ENCODE data around the gene FAM47E. TPM values are rescaled to one million over a fixed set of nuclear protein-coding genes. Genes with fewer than 3 reads are reported as not detected.

The FAM47E gene
- total and polyA plus RNA-seq, 2 of the 13 experiments (the other 11 are each of a cell fraction or from before 2014, with no cell fraction given): 0.33 to 0.66 TPM

DNA sequence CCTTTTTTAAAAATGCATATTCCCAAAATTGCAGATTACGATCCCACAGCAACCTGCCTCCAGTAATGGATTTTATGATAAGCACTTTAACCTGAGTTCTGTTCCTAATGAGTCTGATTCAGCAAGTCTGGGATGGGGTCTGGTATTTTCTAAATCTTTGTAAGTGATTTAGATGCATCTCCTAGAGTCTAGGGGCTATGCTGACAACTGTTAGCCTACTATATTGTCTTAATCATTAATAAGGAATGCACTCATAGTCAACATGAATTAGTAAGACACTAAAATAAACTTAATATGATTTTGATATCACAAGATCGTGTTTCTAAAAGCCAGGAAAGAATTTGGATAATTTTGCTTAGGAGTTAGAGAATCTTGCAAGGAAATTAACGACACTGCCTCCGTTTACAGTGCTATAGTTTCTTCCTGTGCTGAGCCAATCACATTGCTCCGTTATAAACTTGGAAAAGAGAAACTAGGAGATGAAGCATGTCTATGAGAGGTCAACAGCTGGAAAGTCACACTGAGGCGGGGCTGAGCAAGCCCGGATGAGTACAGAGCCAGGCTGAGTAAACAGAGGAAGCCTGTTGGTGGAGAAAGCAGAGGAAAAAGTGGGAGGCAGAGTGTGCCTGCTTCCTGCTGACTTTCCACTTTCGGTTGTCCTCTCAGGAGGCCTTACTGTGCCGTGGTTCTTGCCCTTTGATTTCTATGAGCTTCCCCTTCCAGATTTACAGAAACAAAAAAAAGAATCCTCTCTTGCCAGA, 43.3 kb upstream of the FAM47E start (continued):
- TF ChIP-seq ZSCAN25 (CRISPR knock-in tag; IDR thresholded peaks at IDR 0.05) (no peak), PHF8 (CRISPR knock-in tag; IDR thresholded peaks at IDR 0.05) (no peak), MBD4 (IDR thresholded peaks at IDR 0.05; ENCODE audit: borderline replicate concordance, low read length) (no peak), KDM4B (CRISPR knock-in tag; IDR thresholded peaks at IDR 0.05) (no peak), ZBTB3 (CRISPR knock-in tag; IDR thresholded peaks at IDR 0.05; ENCODE audit: borderline replicate concordance, low read depth) (no peak), ZNF616 (CRISPR knock-in tag; IDR thresholded peaks at IDR 0.05; ENCODE audit: low read depth) (no peak), ZNF557 (CRISPR knock-in tag; IDR thresholded peaks at IDR 0.05) (no peak), XRCC5 (optimal IDR thresholded peaks at IDR 0.05; ENCODE audit: low read length) (peak; percentile 58), KLF13 (CRISPR knock-in tag; IDR thresholded peaks at IDR 0.05) (no peak), MTA1 (CRISPR knock-in tag; IDR thresholded peaks at IDR 0.05; ENCODE audit: borderline replicate concordance) (no peak), ZBTB42 (CRISPR knock-in tag; IDR thresholded peaks at IDR 0.05) (0 out of 2 replicates have a peak, but pooled peaks have one; percentile 61), RARA (CRISPR knock-in tag; IDR thresholded peaks at IDR 0.05) (peak; percentile 70), ZBED4 (CRISPR knock-in tag; IDR thresholded peaks at IDR 0.05; ENCODE audit: borderline replicate concordance) (no peak), ZNF710 (CRISPR knock-in tag; IDR thresholded peaks at IDR 0.05; ENCODE audit: borderline replicate concordance) (peak; percentile 42; the same call in 1 of the 2 replicates), GLMP (CRISPR knock-in tag; IDR thresholded peaks at IDR 0.05; ENCODE audit: borderline replicate concordance) (no peak)
- TF ChIP-seq, protein P1, sequence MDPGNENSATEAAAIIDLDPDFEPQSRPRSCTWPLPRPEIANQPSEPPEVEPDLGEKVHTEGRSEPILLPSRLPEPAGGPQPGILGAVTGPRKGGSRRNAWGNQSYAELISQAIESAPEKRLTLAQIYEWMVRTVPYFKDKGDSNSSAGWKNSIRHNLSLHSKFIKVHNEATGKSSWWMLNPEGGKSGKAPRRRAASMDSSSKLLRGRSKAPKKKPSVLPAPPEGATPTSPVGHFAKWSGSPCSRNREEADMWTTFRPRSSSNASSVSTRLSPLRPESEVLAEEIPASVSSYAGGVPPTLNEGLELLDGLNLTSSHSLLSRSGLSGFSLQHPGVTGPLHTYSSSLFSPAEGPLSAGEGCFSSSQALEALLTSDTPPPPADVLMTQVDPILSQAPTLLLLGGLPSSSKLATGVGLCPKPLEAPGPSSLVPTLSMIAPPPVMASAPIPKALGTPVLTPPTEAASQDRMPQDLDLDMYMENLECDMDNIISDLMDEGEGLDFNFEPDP (CRISPR knock-in tag; conservative IDR thresholded peaks at IDR 0.05): no peak
- TF ChIP-seq, protein P2, sequence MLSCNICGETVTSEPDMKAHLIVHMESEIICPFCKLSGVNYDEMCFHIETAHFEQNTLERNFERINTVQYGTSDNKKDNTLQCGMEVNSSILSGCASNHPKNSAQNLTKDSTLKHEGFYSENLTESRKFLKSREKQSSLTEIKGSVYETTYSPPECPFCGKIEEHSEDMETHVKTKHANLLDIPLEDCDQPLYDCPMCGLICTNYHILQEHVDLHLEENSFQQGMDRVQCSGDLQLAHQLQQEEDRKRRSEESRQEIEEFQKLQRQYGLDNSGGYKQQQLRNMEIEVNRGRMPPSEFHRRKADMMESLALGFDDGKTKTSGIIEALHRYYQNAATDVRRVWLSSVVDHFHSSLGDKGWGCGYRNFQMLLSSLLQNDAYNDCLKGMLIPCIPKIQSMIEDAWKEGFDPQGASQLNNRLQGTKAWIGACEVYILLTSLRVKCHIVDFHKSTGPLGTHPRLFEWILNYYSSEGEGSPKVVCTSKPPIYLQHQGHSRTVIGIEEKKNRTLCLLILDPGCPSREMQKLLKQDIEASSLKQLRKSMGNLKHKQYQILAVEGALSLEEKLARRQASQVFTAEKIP (CRISPR knock-in tag; IDR thresholded peaks at IDR 0.05; ENCODE audit: borderline replicate concordance): no peak
